GM19193 (cell line): ENCODE data around the gene TRNP1.

Experiments
- POLR2A ChIP-seq: IDR thresholded peaks from 4 replicates; pipeline ENCODE4 v1.6.1; 2011; ENCODE audit not compliant: insufficient read depth, insufficient read length; ENCODE audit errors: extremely low read depth

The TRNP1 gene

GRCh38 chr1:26960625-26960966 is 32.9 kb upstream of the TRNP1 start:
- TF ChIP-seq POLR2A, result no peak

GRCh38 chr1:26961826-26962225 is 31.7 kb upstream of the TRNP1 start:
- TF ChIP-seq POLR2A, result no peak

GRCh38 chr1:26965213-26965612 is 28.3 kb upstream of the TRNP1 start:
- TF ChIP-seq POLR2A, result no peak

DNA sequence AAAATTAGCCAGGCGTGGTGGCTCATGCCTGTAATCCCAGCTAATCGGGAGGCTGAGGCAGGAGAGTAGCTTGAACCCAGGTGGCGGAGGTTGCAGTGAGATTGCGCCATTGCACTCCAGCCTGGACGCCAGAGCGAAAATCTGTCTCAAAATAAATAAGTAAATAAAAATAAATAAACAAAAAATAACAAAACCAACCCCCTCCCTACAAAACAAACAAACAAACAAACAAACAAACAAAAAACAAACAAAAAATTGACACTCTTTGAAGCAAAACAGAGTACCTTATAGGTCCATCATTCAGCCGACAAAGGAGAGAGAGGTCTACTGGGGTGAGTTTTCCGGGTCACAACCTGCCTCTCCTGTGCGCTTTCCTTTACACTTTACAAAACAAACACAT is 27.9 kb upstream of the TRNP1 start:
- no peak for TF ChIP-seq POLR2A

- TF ChIP-seq POLR2A, result no peak
These were observed 22.7 kb upstream of the TRNP1 start for GRCh38 chr1:26970810-26971209.

- TF ChIP-seq POLR2A, result no peak
These were observed 21.9 kb upstream of the TRNP1 start for GRCh38 chr1:26971590-26971989.

DNA sequence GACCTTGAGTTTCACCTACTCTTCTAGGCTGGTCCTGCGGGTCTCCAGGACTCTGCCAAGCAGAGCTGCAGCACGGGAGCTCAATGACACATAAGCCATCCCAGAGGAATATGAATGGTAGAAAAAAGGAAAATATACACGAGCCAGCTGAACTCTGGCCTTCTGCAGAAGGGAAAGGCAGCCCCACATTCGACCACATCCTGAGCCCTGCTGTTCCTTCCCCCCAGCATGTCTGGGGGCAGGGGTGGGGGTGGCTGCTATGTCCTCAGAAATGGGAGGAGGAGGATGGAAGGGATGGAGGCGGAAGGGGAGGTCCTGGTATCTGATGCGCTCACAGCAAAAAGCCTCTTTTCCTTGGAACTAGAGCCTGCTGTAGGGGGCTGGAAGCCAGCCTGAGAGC is 21.1 kb upstream of the TRNP1 start:
- no peak for TF ChIP-seq POLR2A

GRCh38 chr1:26972821-26973220 is 20.7 kb upstream of the TRNP1 start:
- no peak for TF ChIP-seq POLR2A

DNA sequence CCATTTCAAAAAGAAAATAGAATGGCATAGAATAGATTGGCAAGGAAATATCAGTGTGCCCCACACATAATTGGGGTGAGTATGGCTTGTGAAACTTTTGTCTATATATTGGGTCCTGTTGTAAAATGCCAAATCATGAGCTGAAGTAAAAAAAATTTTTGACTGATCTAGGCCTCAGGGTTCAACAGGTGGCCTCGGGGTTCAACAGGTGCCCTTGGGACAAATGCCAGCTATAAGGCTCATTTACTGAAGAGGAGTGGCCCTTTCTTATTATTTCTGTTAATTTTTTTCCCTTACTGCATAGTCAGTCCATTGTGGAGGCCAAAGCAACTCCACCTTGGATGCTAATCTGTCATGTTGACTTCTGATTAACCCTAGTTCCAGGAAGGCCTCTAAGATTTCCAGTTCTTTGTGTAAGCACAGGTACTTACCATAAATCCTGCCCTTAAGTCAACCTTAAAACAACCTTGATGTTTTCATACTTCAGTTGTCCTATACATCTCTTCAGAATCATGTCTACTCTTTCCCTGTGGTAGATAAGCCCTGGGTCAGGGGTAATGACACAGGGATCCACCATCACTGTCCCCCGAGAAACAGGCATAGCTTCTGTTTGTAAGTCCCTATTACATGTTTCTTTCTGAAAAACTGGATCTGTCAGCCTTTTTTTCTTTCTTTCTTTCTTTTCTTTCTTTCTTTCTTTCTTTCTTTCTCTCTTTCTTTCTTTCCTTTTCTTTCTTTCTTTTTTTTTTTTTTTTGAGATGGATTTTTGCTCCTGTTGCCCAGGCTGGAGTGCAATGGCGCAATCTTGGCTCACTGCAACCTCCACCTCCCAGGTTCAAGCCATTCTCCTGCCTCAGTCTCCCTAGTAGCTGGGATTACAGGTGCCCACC is 16.6 kb upstream of the TRNP1 start:
- no peak for TF ChIP-seq POLR2A

DNA sequence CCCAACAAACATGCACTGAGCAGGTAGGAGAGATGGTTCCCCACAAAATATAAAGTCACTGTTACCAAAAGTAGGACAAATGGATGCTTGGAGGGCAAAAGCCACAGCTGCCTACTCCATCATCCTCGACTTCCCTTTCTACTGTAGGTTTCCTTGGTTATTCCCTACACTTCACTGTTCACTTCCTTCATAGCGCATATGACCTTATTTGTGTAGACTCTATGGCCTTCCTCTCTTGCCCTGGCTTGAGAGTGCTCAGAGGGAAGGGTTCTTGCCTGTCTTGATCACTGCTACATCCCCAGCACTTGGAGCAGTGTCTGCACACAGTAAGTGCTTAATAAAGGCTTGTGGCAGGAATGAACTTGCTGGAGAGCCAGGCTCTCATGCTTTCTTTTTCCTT is 14.6 kb upstream of the TRNP1 start:
- no peak for TF ChIP-seq POLR2A

GRCh38 chr1:26981146-26981846 is 12.2 kb upstream of the TRNP1 start:
- no peak for TF ChIP-seq POLR2A

DNA sequence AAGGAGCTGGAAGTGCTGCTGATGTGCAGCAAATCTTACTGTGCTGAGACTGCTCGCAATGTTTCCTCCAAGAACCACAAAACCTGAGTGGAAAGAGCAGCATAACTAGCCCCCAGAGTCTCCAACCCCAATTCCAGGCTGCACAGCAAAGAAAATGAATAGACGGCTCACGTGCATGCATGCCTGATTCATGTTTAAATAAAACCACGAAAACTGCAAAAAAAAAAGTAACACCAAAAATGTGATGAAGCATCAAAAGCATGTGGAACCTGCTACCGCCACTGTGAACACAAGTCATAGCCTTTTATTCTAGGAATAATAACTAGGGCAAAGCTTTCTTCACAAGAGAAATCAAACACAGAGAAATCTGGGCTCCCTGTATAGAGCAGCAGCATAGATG is 9.6 kb upstream of the TRNP1 start:
- TF ChIP-seq POLR2A, result no peak

- no peak for TF ChIP-seq POLR2A
These were observed 9.2 kb upstream of the TRNP1 start for GRCh38 chr1:26984291-26984690.

DNA sequence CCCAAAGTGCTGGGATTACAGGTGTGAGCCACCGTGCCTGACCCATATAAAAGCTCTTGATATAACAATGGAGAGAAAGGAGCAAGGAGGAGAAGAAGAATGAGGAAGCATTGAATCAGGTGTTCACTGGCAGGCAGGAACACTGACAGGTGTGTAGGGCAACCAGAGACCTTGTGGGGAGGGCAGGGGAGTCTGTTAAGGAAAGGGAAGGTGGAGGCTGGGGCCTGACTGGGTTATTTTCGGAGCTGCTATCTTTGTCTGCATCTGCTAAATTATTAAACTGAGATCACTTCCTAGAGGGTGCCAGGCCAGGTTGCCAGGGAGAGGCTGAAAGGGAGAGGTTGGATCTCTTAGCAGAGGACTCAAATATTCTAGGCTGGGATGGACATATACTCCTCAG is 6.8 kb upstream of the TRNP1 start:
- TF ChIP-seq POLR2A, result no peak

GRCh38 chr1:26991310-26992116 is 2.0 kb upstream of the TRNP1 start:
- no peak for TF ChIP-seq POLR2A
